ENCODE results near the gene GRM5.
"Not testable (repeated sequence)": the region's sequence is repeated elsewhere in the genome, so short reads cannot be mapped to it uniquely, and the experiment has no call there.

Gene GRM5

GRCh38 chr11:88482871-88483301 is 582.9 kb downstream of the GRM5 start:
- DNase-seq, result no peak

GRCh38 chr11:88480223-88480622 is 585.6 kb downstream of the GRM5 start:
- no peak for DNase-seq

GRCh38 chr11:88478136-88478815 is 587.5 kb downstream of the GRM5 start:
- DNase-seq, result no peak

GRCh38 chr11:88475991-88476418 is 589.8 kb downstream of the GRM5 start:
- no peak for DNase-seq

GRCh38 chr11:88474655-88475054 is 591.1 kb downstream of the GRM5 start:
- DNase-seq, result no peak

GRCh38 chr11:88469561-88470225 is 596.1 kb downstream of the GRM5 start:
- no peak for DNase-seq

GRCh38 chr11:88464528-88464927 is 601.3 kb downstream of the GRM5 start:
- no peak for DNase-seq

- DNase-seq, result not testable (repeated sequence)
Observed at GRCh38 chr11:88463301-88463700, 602.5 kb downstream of the GRM5 start.

- DNase-seq, result not testable (repeated sequence)
Observed at GRCh38 chr11:88458047-88458446, 607.7 kb downstream of the GRM5 start.

GRCh38 chr11:88455974-88456373 is 609.8 kb downstream of the GRM5 start:
- no peak for DNase-seq

GRCh38 chr11:88454881-88455280 is 610.9 kb downstream of the GRM5 start:
- no peak for DNase-seq

Data from hippocampal formation (tissue), 2 donors.